ENCODE data around the gene BAG5. TPM values are rescaled to one million over a fixed set of nuclear protein-coding genes. Genes with fewer than 3 reads are reported as not detected.

Gene BAG5
- total RNA-seq, 1 donor from 2014 or later = 32.3 TPM

GRCh38 chr14:103568952-103569351 lies 6.5 kb upstream of the BAG5 start:
- intact Hi-C loops (cut with micrococcal nuclease) = no loop called here

DNA sequence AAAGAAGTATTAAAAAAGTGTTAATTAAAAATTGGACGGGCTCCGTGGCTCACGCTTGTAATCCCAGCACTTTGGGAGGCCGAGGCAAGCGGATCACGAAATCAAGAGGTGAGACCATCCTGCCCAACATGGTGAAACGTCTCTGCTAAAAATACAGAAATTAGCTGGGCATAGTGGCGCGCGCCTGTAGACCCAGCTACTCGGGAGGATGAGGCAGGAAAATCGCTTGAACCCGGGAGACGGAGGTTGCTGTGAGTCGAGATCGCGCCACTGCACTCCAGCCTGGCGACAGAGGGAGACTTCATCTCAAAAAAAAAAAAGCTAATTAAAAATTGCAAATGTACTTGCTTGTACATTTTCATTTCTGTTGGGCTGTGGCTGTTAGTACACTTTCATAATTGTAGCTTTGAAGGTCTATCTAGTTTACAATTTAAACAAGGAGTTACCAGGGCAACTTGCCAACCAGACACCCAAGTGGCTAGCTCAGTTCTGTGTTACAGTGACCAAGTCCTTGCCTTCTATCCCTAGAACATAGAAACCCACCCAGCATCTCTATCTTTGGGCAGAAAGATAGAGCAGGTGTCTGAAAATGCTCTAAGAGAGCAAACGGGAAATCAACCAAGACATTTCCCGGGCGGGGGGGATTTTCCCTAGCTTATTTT lies 1.5 kb upstream of the BAG5 start:
- intact Hi-C loops (cut with micrococcal nuclease) = loop anchor here (2.0 to 5.0 kb wide), 3 partner anchors 35 to 151 kb away; partner anchors contain the start of genes KLC1, TRMT61A, XRCC3 and ZFYVE21

DNA sequence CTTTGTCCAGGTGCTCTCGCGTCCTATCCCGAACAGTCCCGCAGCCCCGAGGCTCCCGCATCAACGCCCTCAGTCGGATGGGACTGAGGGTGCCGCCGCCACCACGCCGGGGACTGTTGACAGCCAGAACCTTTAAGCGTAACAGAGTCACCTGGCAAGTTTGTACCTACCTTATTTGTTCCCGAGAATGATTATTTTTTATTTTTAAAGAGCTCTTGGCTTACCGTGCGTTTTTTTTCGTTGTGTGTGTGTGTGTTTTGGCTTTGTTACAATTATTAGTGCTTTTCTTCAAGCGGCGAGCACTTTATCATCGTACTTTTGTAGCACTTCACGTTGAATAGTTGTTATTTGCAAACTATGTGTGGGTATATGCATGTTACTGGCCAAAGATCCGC lies 766 bp upstream of the BAG5 start:
- intact Hi-C loops (cut with micrococcal nuclease) = loop anchor here (2.0 to 5.0 kb wide), 3 partner anchors 34 to 152 kb away; partner anchors contain the start of genes KLC1, TRMT61A, XRCC3 and ZFYVE21

DNA sequence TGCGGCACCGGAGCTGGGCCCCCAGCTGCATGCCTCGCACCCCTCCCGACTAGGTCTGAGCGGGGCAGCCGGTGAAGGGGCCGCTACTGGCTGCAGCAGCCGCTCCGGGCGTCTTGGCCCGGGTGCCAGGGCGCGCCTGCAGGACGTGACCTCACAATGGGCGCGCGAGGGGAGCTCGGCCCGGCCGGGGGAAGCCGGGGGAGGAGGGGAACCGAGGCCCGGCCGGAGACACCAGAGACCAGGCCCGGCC lies 353 bp downstream of the BAG5 start:
- intact Hi-C loops (cut with micrococcal nuclease) = loop anchor here (2.0 to 5.0 kb wide), 3 partner anchors 33 to 153 kb away; partner anchors contain the start of genes KLC1, TRMT61A, XRCC3 and ZFYVE21

- intact Hi-C loops (cut with micrococcal nuclease) = loop anchor here (2.0 to 5.0 kb wide), 3 partner anchors 33 to 153 kb away; partner anchors contain the start of genes KLC1, TRMT61A, XRCC3 and ZFYVE21
Measured at GRCh38 chr14:103561381-103562178, 877 bp downstream of the BAG5 start.

DNA sequence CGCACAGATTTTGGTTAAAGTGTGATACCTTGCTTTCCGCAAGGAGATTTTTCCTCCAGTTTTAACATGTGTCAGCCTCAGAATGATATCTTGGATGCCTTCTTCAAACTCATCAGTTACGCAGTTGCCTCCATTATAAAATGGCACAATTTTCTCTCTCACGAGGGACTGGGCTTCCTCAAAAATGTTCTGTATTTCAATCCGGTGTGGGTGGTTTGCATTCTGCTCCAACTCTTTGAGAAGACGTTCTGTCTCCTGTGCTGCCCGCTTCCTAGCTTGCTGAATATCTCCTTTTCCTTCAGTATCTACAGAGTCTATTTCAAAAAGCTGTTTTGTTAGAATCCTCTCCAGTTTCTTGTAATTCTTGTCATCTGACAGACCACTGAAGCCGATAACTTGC lies 1.8 kb downstream of the BAG5 start:
- intact Hi-C loops (cut with micrococcal nuclease) = loop anchor here (5.0 kb wide), 1 partner anchor 67 kb away; the partner anchor contains the start of gene KLC1

- intact Hi-C loops (cut with micrococcal nuclease) = loop anchor here (5.0 kb wide), 1 partner anchor 68 kb away; the partner anchor contains the start of gene KLC1
Measured at GRCh38 chr14:103559766-103560165, 2.7 kb downstream of the BAG5 start.

DNA sequence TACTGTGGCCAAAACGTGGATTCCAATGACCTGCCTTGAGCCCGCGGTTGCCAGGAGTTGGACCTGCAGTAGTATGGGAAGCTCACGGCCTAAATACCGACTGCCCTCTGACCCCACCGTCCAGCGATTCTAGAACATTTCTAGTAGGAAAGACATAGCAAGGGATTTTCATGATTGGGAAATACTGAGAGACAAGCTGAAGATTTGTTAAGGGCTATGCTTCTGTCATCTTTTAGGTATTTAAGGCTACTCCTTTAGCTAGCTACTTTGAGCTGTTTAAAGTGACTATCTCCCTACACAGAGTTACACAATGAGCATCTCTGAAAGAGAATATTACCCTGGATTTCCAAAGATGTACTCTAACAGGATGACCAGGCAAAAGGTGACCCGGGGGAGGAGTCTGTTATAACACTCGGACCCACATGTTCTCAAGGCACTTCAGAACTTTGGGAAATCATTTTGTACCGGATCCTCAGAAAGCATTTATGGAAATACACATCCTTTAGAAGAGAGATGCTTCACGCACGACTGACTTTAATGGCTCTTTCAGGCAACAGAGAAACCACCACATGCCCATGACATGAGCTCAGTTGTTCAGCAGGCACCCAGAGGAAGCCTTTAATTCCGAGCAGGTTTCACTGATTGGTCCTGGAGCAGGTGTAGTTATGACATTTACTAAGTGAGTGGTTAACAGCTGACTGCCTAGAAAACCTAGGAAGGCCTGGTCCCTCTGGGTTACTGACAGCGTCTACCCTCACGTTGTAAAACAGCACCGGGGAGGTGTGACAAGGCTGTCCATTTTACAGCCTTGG lies 4.2 kb downstream of the BAG5 start:
- intact Hi-C loops (cut with micrococcal nuclease) = no loop called here

- intact Hi-C loops (cut with micrococcal nuclease) = no loop called here
Measured at GRCh38 chr14:103556946-103557758, 5.3 kb downstream of the BAG5 start.

DNA sequence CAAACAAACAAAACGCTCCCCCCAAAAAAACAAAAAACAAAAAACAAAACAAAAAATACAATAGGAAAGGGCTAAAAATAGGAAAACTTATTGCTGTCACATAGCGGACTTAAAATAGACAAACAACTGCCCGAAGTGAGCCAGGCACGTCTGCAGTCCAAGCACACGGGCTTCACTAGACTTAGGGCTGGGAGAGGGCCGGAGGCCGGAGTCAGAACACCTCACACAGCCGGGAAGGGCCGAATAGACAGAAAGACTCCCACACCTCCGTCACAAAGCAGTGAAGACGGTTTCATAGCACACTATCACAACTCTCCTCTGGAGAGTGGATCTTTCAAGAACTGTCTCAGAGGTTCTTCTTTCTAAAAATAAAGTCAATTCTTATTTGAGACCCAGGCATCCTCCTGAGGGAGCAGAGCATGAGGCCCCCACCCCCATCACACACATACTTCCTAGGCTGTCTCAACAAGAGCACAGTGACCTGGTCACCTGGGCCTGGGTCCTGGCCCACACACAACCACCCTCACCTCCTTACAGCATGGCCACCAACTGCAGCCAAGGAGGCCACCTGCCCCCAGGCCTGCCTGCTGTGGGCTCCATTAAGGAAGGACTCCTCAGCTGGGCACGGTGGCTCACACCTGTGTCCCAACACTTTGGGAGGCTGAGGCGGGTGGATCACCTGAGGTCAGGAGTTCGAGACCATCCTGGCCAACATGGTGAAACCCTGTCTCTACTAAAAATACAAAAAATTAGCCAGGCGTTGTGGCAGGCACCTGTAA lies 6.7 kb downstream of the BAG5 start:
- intact Hi-C loops (cut with micrococcal nuclease) = no loop called here

DNA sequence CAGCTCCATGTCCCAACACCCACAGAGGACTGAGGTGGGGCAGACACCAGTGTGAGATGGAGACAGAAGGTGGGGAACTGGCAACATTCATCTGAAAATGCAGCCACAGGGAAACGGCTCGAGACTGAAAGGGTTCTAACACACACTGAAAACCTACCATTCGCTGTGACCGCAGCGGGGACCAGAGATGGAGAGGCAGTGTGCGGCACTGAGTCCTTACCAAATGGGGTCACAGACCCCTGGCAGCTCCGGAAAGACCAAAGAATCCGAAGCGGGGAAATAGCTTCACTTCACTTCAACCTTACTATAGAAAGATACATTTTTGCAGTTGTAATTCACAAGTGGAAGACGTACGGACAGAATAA lies 9.6 kb downstream of the BAG5 start:
- intact Hi-C loops (cut with micrococcal nuclease) = no loop called here

- intact Hi-C loops (cut with micrococcal nuclease) = no loop called here
Measured at GRCh38 chr14:103552011-103552845, 10.2 kb downstream of the BAG5 start.

DNA sequence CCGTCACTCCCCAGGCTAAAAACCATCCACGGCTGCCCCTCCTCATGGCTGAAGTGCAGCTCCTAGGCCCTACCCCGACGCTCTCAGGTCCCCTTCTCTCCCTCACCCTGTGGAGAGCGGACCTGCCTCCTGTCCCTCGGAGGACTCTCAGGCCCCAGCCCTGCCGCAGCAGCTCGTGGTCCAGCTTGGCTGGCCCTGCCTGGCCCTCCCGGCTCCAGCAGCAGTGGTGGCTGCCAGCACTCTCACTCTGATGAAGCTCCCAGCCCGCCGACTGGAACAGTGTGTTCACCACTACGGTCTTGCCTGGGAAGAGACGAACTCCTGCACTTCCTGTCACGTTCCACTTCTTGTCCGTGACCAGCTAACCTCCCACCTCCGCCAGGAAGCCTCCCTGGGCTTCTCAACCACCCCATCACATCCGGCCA lies 11.1 kb downstream of the BAG5 start:
- intact Hi-C loops (cut with micrococcal nuclease) = no loop called here

- intact Hi-C loops (cut with micrococcal nuclease) = no loop called here
Measured at GRCh38 chr14:103550451-103551337, 11.8 kb downstream of the BAG5 start.

DNA sequence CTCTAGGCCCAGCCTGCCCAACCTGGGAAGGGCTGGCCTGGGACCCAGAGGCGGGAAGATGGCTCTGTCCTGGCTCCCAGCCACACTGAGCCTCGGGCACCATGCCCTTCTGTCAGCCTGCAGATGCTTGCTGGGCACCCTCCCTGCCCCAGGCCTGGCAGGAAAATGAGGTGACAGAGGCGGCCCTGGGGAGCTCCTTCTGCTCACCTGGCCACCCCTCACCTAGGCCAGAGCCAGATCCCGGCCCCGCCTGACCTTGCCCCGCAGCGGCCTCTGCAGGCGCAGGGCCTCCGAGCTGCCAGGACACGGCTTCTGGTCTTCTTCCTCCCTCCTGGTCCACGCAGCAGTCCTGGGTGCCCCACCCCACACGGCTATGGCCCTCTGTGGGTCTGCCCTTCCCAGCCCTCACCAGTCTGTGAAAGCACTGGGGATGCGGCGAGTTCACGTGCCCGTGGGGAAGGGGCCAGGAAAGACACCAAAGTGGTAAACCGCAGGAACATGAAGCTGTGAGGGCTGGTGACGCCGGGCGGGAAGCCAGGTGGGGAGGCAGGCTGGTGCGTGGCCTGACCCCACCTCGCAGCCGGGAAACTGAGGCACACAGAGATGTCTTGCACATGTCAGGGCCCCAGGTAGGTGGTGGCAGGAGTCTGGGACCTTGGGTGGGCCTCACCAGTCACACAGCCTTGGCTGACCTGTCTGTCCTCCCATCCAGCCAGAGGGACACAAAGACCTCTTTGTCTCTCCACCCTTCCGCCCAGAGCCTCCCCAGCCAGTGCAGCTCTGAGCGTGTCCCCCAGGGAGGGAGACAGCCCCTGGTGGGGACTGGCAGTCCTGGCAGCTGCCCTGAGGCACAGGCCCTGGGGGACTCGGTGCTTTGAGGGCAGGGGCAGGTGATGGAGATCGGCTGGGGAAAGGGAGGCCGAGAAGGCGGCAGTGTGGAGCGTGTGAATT lies 12.8 kb downstream of the BAG5 start:
- intact Hi-C loops (cut with micrococcal nuclease) = no loop called here

GRCh38 chr14:103548463-103549351 lies 13.8 kb downstream of the BAG5 start:
- intact Hi-C loops (cut with micrococcal nuclease) = no loop called here

Measured in T-helper 2 cell treated with Interferon-gamma antibody and Interleukin-4, amounts not matched to agents 100 ng/mL and 5 ng/mL, for 36 hours (primary cell).